GM12878 (cell line): ENCODE results near the gene RASAL1.
A peak's percentile ranks its signal among the peaks of the same experiment; 100 is the strongest.

ENCODE experiments used
- BRCA1 ChIP-seq: IDR thresholded peaks from 2 replicates; pipeline ENCODE4 v1.6.1; 2011; ENCODE audit warnings: low read depth, low read length, improper control_type of control experiment
- CTCF ChIP-seq, 3 experiments: IDR thresholded peaks in 2 of 3; conservative IDR thresholded peaks in 1 of 3; 2 replicates each; pipeline ENCODE4 v1.5.1; 2011; ENCODE audit warnings: low read depth in 3 of 3, low read length in 3 of 3, mild to moderate bottlenecking in 3 of 3, control low read depth in 2 of 3, moderate library complexity in 2 of 3, inconsistent platforms in 1 of 3, mixed read lengths in 1 of 3; ENCODE audit not compliant: control insufficient read depth in 2 of 3, insufficient read depth in 1 of 3; ENCODE audit errors: extremely low read depth in 1 of 3
- MAX ChIP-seq: IDR thresholded peaks from 2 replicates; pipeline ENCODE4 v1.6.1; 2012; ENCODE audit warnings: low read depth, low read length, improper control_type of control experiment
- POLR2A ChIP-seq: IDR thresholded peaks from 2 replicates; pipeline ENCODE4 v1.6.1; 2011; ENCODE audit warnings: low read depth, mild to moderate bottlenecking, low read length
- SRF ChIP-seq, 2 experiments: IDR thresholded peaks; 2 replicates each; pipeline ENCODE4 v1.6.1; 2011; ENCODE audit warnings: low read depth in 2 of 2, low read length in 2 of 2, mild to moderate bottlenecking in 1 of 2, moderate library complexity in 1 of 2

GRCh38 chr12:113135178-113136127 is at the start of gene RASAL1:
- TF ChIP-seq MAX (no peak), POLR2A (no peak), SRF (IDR thresholded peaks at IDR 0.05; ENCODE audit: low read depth in 2 of 2, low read length in 2 of 2) (no peak), BRCA1 (no peak), CTCF (IDR thresholded peaks at IDR 0.05 in 2 of 3, conservative IDR thresholded peaks at IDR 0.05 in 1 of 3; ENCODE audit: control insufficient read depth in 2 of 3, extremely low read depth in 1 of 3, insufficient read depth in 1 of 3, low read depth in 3 of 3, low read length in 3 of 3) (peak; percentile 41 to 69 (median 53))
